Ishikawa (cell line): ENCODE results near the gene ATP8A2.

Experiments
- CEBPB ChIP-seq: IDR thresholded peaks from 2 replicates; pipeline ENCODE4 v1.6.1; 2012
- CREB1 ChIP-seq: IDR thresholded peaks from 2 replicates; pipeline ENCODE4 v1.6.1; 2012; ENCODE audit warnings: low read depth
- EGR1 ChIP-seq: IDR thresholded peaks from 2 replicates; pipeline ENCODE4 v1.6.1; 2012
- EP300 ChIP-seq: IDR thresholded peaks from 2 replicates; pipeline ENCODE4 v1.6.1; 2012; ENCODE audit warnings: borderline replicate concordance
- FOXM1 ChIP-seq: IDR thresholded peaks from 2 replicates; pipeline ENCODE4 v1.6.1; 2012; ENCODE audit warnings: low read depth, borderline replicate concordance
- MAX ChIP-seq: IDR thresholded peaks from 2 replicates; pipeline ENCODE4 v1.6.1; 2012
- NFIC ChIP-seq: IDR thresholded peaks from 2 replicates; pipeline ENCODE4 v1.6.1; 2012
- RAD21 ChIP-seq: IDR thresholded peaks from 2 replicates; pipeline ENCODE4 v1.6.1; 2012; ENCODE audit warnings: low read depth
- REST ChIP-seq: IDR thresholded peaks from 2 replicates; pipeline ENCODE4 v1.6.1; 2012; ENCODE audit warnings: low read depth, mild to moderate bottlenecking
- TAF1 ChIP-seq: IDR thresholded peaks from 2 replicates; pipeline ENCODE4 v1.6.1; 2012; ENCODE audit warnings: low read depth, mild to moderate bottlenecking
- TCF12 ChIP-seq: IDR thresholded peaks from 2 replicates; pipeline ENCODE4 v1.6.1; 2012; ENCODE audit warnings: low read depth
- TEAD4 ChIP-seq: IDR thresholded peaks from 2 replicates; pipeline ENCODE4 v1.6.1; 2012
- YY1 ChIP-seq: IDR thresholded peaks from 2 replicates; pipeline ENCODE4 v1.6.1; 2012; ENCODE audit warnings: low read depth
- ZBTB7A ChIP-seq: IDR thresholded peaks from 2 replicates; pipeline ENCODE4 v1.6.1; 2012; ENCODE audit warnings: low read depth
- TF ChIP-seq, protein P1 (sequence below): IDR thresholded peaks from 2 replicates; pipeline ENCODE4 v1.6.1; 2012

Gene ATP8A2

GRCh38 chr13:25632166-25632888 is 260.6 kb downstream of the ATP8A2 start:
- TF ChIP-seq TCF12 (no peak), CEBPB (no peak), NFIC (no peak), RAD21 (no peak), REST (no peak)

- no peak for TF ChIP-seq NFIC
- no peak for TF ChIP-seq ZBTB7A
- TF ChIP-seq TEAD4: no peak
- no peak for TF ChIP-seq CREB1
- TF ChIP-seq REST: no peak
- no peak for TF ChIP-seq EP300
These were observed 261.3 kb downstream of the ATP8A2 start for GRCh38 chr13:25633093-25633492.

DNA sequence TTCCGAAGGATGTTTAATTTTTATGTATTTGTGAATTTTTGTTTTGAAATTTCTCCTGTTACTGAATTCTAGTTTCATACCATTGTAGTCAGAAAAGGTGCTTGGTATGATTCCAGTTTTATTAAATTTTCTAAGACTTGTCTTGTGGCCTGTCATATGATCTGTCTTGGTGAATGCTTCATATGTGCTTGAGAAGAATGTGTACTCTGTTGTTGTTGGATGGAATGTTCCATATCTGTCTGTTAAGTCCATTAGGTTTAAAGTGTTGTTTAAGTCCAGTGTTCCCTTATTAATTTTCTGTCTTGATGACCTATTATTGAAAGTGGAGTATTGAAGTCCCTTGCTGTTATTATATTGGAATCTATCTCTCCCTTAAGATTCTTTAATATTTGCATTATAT is 273.9 kb downstream of the ATP8A2 start:
- TF ChIP-seq CEBPB (no peak), MAX (no peak), FOXM1 (no peak), EGR1 (no peak)
- TF ChIP-seq, protein P1, sequence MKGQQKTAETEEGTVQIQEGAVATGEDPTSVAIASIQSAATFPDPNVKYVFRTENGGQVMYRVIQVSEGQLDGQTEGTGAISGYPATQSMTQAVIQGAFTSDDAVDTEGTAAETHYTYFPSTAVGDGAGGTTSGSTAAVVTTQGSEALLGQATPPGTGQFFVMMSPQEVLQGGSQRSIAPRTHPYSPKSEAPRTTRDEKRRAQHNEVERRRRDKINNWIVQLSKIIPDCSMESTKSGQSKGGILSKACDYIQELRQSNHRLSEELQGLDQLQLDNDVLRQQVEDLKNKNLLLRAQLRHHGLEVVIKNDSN: no peak

DNA sequence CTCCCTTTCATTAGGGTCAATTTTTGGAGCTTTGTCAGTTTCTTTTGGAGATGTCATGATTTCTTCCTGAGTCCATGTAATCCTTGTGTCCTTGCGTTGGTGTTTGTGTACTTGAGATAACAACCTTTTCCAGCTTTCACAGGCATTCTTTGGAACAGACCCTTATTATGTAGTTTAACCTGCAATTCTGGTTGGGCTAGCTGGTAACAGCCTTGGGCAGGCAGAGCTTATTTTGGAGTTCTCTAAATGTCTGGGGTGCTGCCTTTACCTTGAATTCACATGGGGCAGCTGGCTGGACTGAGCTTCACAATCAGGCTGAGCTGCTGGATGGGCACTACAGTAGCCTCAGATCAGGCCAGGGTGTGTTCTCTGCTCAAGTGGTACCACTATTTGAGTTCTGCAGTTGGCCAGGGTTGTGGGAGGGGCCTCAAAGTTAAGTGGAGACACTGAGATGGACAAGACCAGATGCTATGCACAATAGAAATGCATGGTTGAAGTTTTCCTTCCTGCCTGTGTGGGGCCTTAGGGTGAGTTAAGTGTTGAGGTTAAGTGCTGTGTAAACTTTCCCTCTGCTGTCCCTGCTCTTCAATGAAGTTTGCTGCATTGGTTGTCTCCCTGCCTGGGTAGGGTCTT is 277.3 kb downstream of the ATP8A2 start:
- no peak for TF ChIP-seq REST
- TF ChIP-seq TCF12: no peak
- TF ChIP-seq YY1: no peak
- TF ChIP-seq TEAD4: no peak
- TF ChIP-seq, protein P1: no peak
- no peak for TF ChIP-seq CEBPB
- TF ChIP-seq MAX: no peak
- no peak for TF ChIP-seq ZBTB7A
- no peak for TF ChIP-seq CREB1
- no peak for TF ChIP-seq RAD21

DNA sequence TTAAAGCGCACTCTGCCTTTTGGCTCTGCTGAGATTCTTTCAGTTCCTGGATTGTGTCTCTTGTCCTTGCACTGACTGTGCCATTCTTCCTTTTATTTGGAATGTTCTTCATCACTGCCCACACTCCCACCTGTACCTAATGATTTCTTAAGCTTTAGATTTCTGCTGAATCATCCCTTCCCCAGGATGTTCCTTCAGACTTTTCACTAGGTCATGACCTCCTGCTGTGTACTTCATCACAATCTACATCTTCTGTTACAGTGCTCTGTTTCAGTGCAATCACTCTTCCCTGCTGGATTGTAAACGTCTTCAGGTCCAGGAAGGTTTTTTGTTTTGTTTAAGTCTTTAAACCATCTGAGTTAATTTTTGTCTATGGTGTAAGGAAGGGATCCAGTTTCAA is 281.0 kb downstream of the ATP8A2 start:
- TF ChIP-seq CEBPB (no peak), ZBTB7A (no peak), TCF12 (no peak), TEAD4 (no peak), REST (no peak), CREB1 (no peak), YY1 (no peak), EGR1 (no peak), FOXM1 (no peak), TAF1 (no peak), NFIC (no peak), MAX (no peak), EP300 (no peak), RAD21 (no peak)
- TF ChIP-seq, protein P1: no peak
